GM10847 (cell line): ENCODE measurements around the gene TRAP1.

Experiments
- POLR2A ChIP-seq: IDR thresholded peaks from 2 replicates; pipeline ENCODE4 v1.6.1; 2011; ENCODE audit not compliant: insufficient read length; ENCODE audit errors: extremely low read depth

The TRAP1 gene

GRCh38 chr16:3608069-3608468, 109.3 kb downstream of the TRAP1 start:
- TF ChIP-seq POLR2A, result no peak
